Psoas muscle (tissue), 8 donors: Measurements from ENCODE around the gene GRSF1. TPM values are rescaled to one million over a fixed set of nuclear protein-coding genes. Genes with fewer than 3 reads are reported as not detected.

Source experiments
- ATAC-seq, 4 donors: fragments of 200-7000 bp; cut with Tn5 transposase; one replicate each; pipeline ENCODE4 v1.9.1; 2020; ENCODE audit warnings: moderate library complexity in 3 of 4, mild to moderate bottlenecking in 2 of 4
- DNase-seq, 2 donors: peaks; one replicate each; pipeline ENCODE4 v3.0.0-alpha.2; 2020
- H3K27ac ChIP-seq: fragments of 200-600 bp; one replicate; pipeline ENCODE4 v1.8.0; 2022
- H3K27me3 ChIP-seq, 3 donors: fragments of 200-600 bp in 1 of 3; one replicate each; pipeline versions ENCODE4 v1.6.1 to v1.8.0; 2013 to 2022; ENCODE audit warnings: low read length in 2 of 3, mild to moderate bottlenecking in 2 of 3, moderate library complexity in 1 of 3; ENCODE audit not compliant: insufficient read depth in 3 of 3
- H3K36me3 ChIP-seq, 2 donors: fragments of 200-600 bp in 1 of 2; one replicate each; pipeline versions ENCODE4 v1.6.1 to v1.8.0; 2013 to 2022; ENCODE audit warnings: low read depth in 1 of 2, mild to moderate bottlenecking in 1 of 2, moderate library complexity in 1 of 2; ENCODE audit not compliant: insufficient read depth in 1 of 2
- H3K4me1 ChIP-seq: fragments of 200-600 bp; one replicate; pipeline ENCODE4 v1.8.0; 2022
- H3K4me3 ChIP-seq: fragments of 200-600 bp; one replicate; pipeline ENCODE4 v1.8.0; 2022; ENCODE audit warnings: mild to moderate bottlenecking
- H3K9me3 ChIP-seq: fragments of 200-600 bp; one replicate; pipeline ENCODE4 v1.8.0; 2022
- CTCF ChIP-seq: fragments of 200-600 bp; IDR thresholded peaks from one replicate; pipeline ENCODE4 v1.8.0; 2022; ENCODE audit warnings: antibody characterized with exemption
- WGBS, 3 donors: extraction: QIAGEN DNeasy Blood & Tissue Kit; methylation state at CpG; one replicate each; pipeline versions ENCODE4 v1.1.6 to v1.1.7; 2013; 5-methylcytosine and 5-hydroxymethylcytosine counted together
- intact Hi-C, 2 donors: fragments of 100-400 bp; cut with DNase I; formaldehyde crosslinking; loops; one replicate each; pipeline versions ENCODE4 v1.11.0 to v1.14.2; 2022
- polyA plus RNA-seq, 3 donors: library from polyadenylated mRNA; stranded (reverse); fragments of 200-250 nt; gene quantifications; one replicate each; pipeline ENCODE4 v1.2.3, GENCODE V29; 2013
- total RNA-seq, 4 donors: library from RNA; stranded (reverse); fragmentation: NEBNext Ultra II Directional in 2 of 4; extraction: Animal tissue kit (Norgen Biotek cat#: 25700) in 2 of 4; gene quantifications; one replicate each; pipeline versions ENCODE4 v1.2.1 to v1.2.4, GENCODE V29; 2021 to 2023
- donor health status: healthy with polysubstance abuse.
- donor health status: DM: no; HTN: no; CAD: no; lungs with moderate emphysema.
- donor health status: Bipolar disorder and iron deficiency.
- donor health status: healthy.
- donor health status: DM: yes; HTN: yes; CAD: no.
- donor health status: DM: no; HTN: no; CAD: no.
- donor health status: DM: no; HTN: no; CAD: no.
- donor health status: DM: yes; HTN: yes; CAD: no.

GRSF1 gene
- total and polyA plus RNA-seq, 7 donors = 85.2 to 144 (median 122) TPM

- Histone ChIP-seq H3K9me3 (no peaks in the 10 kb centered on the region), H3K4me3 (no peak overlapping the region), H3K27ac (no peak overlapping the region), H3K27me3 (no peaks in the 10 kb centered on the region), H3K36me3 (no peaks in the 10 kb centered on the region), H3K4me1 (no peaks in the 10 kb centered on the region)
- TF ChIP-seq CTCF = no peak
- 95 to 100% (median 98%) methylated on average over 1 of the region's 1 CpG for WGBS, 3 donors
- DNase-seq (no peak), ATAC-seq (no peak)
- intact Hi-C loops = no loop called here
Observed at GRCh38 chr4:70859066-70859465, 19.4 kb upstream of the GRSF1 start.

- Histone ChIP-seq H3K4me1 (no peaks in the 10 kb centered on the region), H3K27ac (no peak overlapping the region), H3K36me3 (no peaks in the 10 kb centered on the region), H3K9me3 (no peaks in the 10 kb centered on the region), H3K27me3 (no peaks in the 10 kb centered on the region), H3K4me3 (no peak overlapping the region)
- intact Hi-C loops = no loop called here
- 59 to 70% (median 62%) methylated on average over 4 of the region's 4 CpGs for WGBS, 3 donors
- ATAC-seq (no peak), DNase-seq (no peak)
- no peak for TF ChIP-seq CTCF
Observed at GRCh38 chr4:70858454-70858853, 18.8 kb upstream of the GRSF1 start.

DNA sequence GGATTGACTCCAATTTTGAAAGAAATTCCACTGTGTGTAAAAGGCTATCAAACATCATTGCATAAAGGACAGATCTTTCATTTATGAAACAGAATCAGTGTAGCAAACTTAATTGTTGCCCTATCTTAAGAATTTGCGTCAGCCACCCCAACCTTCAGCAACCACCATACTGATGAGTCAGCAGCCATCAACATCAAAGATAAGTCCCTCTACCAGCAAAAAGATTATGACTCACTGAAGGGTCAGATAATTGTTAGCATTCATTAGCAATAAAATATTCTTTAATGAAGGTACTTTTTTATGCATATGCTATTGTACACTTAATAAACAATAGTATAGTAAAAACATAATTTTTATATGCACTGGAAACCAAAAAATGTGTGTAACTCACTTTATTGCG is 15.8 kb upstream of the GRSF1 start:
- WGBS, 3 donors = 96 to 99% (median 97%) methylated on average over 2 of the region's 2 CpGs
- Histone ChIP-seq H3K4me1 (no peaks in the 10 kb centered on the region), H3K27ac (no peak overlapping the region), H3K27me3 (no peaks in the 10 kb centered on the region), H3K4me3 (no peak overlapping the region), H3K36me3 (no peaks in the 10 kb centered on the region), H3K9me3 (no peaks in the 10 kb centered on the region)
- ATAC-seq (no peak), DNase-seq (no peak)
- intact Hi-C loops = no loop called here
- TF ChIP-seq CTCF = no peak

GRCh38 chr4:70849291-70849690 is 9.6 kb upstream of the GRSF1 start:
- no peak for ATAC-seq
- intact Hi-C loops = no loop called here
- no peaks in the 10 kb centered on the region for H3K4me1 ChIP-seq
- no peaks in the 10 kb centered on the region for H3K36me3 ChIP-seq
- no peak overlapping the region for H3K27ac ChIP-seq
- H3K9me3 ChIP-seq = no peaks in the 10 kb centered on the region
- WGBS, 3 donors = 84 to 89% (median 89%) methylated on average over 5 of the region's 5 CpGs
- no peak overlapping the region for H3K4me3 ChIP-seq
- DNase-seq = no peak
- no peaks in the 10 kb centered on the region for H3K27me3 ChIP-seq
- TF ChIP-seq CTCF = no peak

DNA sequence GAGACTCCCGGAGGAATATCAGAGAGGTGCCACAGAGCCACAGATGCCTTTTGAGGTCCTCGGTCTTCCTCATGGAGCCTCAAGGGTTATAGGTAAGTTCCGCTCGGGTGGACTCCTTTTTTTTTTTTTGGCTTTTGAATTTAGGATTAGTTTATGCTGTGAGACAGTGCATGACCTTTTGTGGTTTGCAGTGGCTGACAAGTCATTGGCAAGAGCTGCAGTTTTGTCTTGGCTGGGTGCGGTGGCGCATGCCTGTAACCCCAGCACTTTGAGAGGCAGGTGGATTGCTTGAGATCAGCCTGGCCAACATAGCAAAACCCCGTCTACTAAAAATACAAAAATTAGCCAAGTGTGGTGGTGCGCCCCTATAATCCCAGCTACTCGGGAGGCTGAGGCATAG is 4.5 kb upstream of the GRSF1 start:
- intact Hi-C loops = no loop called here
- no peak overlapping the region for H3K4me3 ChIP-seq
- no peaks in the 10 kb centered on the region for H3K9me3 ChIP-seq
- ATAC-seq = no peak
- 81 to 90% (median 82%) methylated on average over 9 of the region's 9 CpGs for WGBS, 3 donors
- H3K4me1 ChIP-seq = no peaks in the 10 kb centered on the region
- H3K27ac ChIP-seq = no peak overlapping the region
- H3K27me3 ChIP-seq = no peaks in the 10 kb centered on the region
- no peak for DNase-seq
- H3K36me3 ChIP-seq = no peaks in the 10 kb centered on the region
- no peak for TF ChIP-seq CTCF
